GM12873 (cell line): ENCODE measurements around the gene LHPP.

Source experiments
- TF ChIP-seq, protein P1 (sequence below): IDR thresholded peaks from 2 replicates; pipeline ENCODE4 v1.5.1; 2012; ENCODE audit warnings: low read depth, mild to moderate bottlenecking, moderate library complexity, low read length, control low read depth; ENCODE audit not compliant: insufficient read depth; ENCODE audit errors: missing control alignments

LHPP gene

GRCh38 chr10:124520558-124521428 is 59.2 kb downstream of the LHPP start:
- TF ChIP-seq, protein P1, sequence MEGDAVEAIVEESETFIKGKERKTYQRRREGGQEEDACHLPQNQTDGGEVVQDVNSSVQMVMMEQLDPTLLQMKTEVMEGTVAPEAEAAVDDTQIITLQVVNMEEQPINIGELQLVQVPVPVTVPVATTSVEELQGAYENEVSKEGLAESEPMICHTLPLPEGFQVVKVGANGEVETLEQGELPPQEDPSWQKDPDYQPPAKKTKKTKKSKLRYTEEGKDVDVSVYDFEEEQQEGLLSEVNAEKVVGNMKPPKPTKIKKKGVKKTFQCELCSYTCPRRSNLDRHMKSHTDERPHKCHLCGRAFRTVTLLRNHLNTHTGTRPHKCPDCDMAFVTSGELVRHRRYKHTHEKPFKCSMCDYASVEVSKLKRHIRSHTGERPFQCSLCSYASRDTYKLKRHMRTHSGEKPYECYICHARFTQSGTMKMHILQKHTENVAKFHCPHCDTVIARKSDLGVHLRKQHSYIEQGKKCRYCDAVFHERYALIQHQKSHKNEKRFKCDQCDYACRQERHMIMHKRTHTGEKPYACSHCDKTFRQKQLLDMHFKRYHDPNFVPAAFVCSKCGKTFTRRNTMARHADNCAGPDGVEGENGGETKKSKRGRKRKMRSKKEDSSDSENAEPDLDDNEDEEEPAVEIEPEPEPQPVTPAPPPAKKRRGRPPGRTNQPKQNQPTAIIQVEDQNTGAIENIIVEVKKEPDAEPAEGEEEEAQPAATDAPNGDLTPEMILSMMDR: no peak

DNA sequence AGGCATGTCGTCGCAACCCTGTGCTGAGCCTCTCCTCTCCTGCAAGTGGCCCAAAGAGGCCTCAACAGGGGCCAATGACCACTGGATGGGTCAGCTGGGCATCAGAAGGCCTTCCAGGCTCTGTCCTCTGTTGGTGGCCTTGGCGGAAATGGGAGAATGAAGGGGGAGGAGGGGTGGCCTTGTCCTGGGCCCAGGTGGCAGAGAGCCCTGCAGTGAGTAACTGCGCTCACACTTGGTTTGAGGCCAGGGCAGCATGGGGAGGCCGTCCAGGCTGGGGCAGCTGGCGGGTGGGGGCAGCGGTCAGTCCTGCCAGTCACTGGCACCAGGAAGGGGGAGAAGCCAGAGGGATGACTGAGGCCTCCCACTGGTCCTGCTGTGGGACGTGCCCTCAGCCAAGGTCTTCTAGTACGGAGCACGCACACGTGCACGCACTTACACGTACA is 59.8 kb downstream of the LHPP start:
- TF ChIP-seq, protein P1: no peak

GRCh38 chr10:124522131-124522932 is 60.7 kb downstream of the LHPP start:
- TF ChIP-seq, protein P1: no peak

GRCh38 chr10:124522933-124523871 is 61.6 kb downstream of the LHPP start:
- TF ChIP-seq, protein P1: no peak

- TF ChIP-seq, protein P1: no peak
Measured at GRCh38 chr10:124523901-124524300, 62.3 kb downstream of the LHPP start.

DNA sequence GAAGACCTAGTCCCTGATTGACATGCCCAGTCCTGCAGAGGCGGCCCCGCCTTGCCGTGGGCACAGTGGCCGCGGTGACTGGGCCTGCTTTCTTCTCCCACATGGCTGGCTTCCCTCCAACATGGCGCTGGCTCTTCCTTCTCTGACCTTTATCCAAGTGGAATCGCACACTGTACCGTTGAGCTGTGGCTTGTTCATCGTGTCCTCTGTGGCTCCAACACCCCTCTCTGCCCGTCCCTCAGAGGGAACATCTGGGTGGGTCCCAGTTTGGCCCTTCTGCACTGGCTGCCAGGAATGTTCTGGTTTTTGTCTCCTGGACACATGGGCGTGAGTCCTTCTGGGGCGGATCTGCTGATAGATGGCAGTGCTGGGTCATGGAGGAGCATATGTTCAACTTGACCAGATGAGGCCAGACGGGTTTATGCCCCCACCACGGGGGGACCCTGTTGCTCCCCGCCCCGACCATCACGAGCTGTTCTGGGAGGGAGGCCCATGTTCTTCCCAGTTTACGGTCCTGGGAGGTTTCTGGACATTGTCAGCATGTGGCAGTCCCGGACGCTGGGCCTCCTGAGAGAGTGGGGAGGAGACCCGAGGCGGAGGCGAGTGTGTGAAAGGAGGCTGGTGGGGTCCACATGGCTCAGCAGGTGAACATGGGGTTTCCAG is 63.5 kb downstream of the LHPP start:
- TF ChIP-seq, protein P1: no peak
